LoVo (cell line): ENCODE data around the gene GPR161.
"Not testable (repeated sequence)": the region's sequence is repeated elsewhere in the genome, so short reads cannot be mapped to it uniquely, and the experiment has no call there.

Source experiments
- DNase-seq: peaks from one replicate; pipeline ENCODE4 v3.0.0-alpha.2; 2016; ENCODE audit warnings: low spot score

Gene GPR161

GRCh38 chr1:168087696-168088095 lies 49.0 kb downstream of the GPR161 start:
- DNase-seq, result no peak

GRCh38 chr1:168086438-168086837 lies 50.3 kb downstream of the GPR161 start:
- no peak for DNase-seq

GRCh38 chr1:168085401-168085872 lies 51.3 kb downstream of the GPR161 start:
- no peak for DNase-seq

GRCh38 chr1:168084396-168085231 lies 52.1 kb downstream of the GPR161 start:
- peak; percentile 29 for DNase-seq

- DNase-seq, result no peak
Observed at GRCh38 chr1:168083456-168084325, 53.0 kb downstream of the GPR161 start.

GRCh38 chr1:168082008-168082876 lies 54.5 kb downstream of the GPR161 start:
- DNase-seq, result peak; percentile 74

- DNase-seq, result no peak
Observed at GRCh38 chr1:168081373-168082007, 55.2 kb downstream of the GPR161 start.

GRCh38 chr1:168079761-168080160 lies 57.0 kb downstream of the GPR161 start:
- DNase-seq, result no peak

GRCh38 chr1:168069384-168069783 lies 67.3 kb downstream of the GPR161 start:
- no peak for DNase-seq

GRCh38 chr1:168065506-168065905 lies 71.2 kb downstream of the GPR161 start:
- no peak for DNase-seq

GRCh38 chr1:168064216-168064615 lies 72.5 kb downstream of the GPR161 start:
- DNase-seq, result no peak

GRCh38 chr1:168057921-168058320 lies 78.8 kb downstream of the GPR161 start:
- no peak for DNase-seq

GRCh38 chr1:168057355-168057754 lies 79.4 kb downstream of the GPR161 start:
- no peak for DNase-seq

- not testable (repeated sequence) for DNase-seq
Observed at GRCh38 chr1:168056152-168056551, 80.6 kb downstream of the GPR161 start.

GRCh38 chr1:168054117-168054516 lies 82.6 kb downstream of the GPR161 start:
- DNase-seq, result no peak

- no peak for DNase-seq
Observed at GRCh38 chr1:168053681-168054080, 83.0 kb downstream of the GPR161 start.

- DNase-seq, result no peak
Observed at GRCh38 chr1:168050880-168051279, 85.8 kb downstream of the GPR161 start.

- DNase-seq, result no peak
Observed at GRCh38 chr1:168050307-168050706, 86.4 kb downstream of the GPR161 start.

GRCh38 chr1:168045311-168045710 lies 91.4 kb downstream of the GPR161 start:
- DNase-seq, result no peak

- DNase-seq, result no peak
Observed at GRCh38 chr1:168042362-168042761, 94.4 kb downstream of the GPR161 start.

GRCh38 chr1:168035345-168035744 lies 101.4 kb downstream of the GPR161 start:
- no peak for DNase-seq
